A549 treated with CORT108297 at 1 μM for 4 hours (cell line): ENCODE data around the gene TMSB15B. TPM values are rescaled to one million over a fixed set of nuclear protein-coding genes. Genes with fewer than 3 reads are reported as not detected.

Experiments
- total RNA-seq: library from RNA; stranded (reverse); fragments of 200-300 nt; extraction: Qiagen RNA extraction; gene quantifications from 5 replicates; pipeline ENCODE4 v1.2.3, GENCODE V29; 2022

Gene TMSB15B
- total RNA-seq = 5.0 to 6.3 TPM (median 5.8 TPM) in 5 replicates

GRCh38 chrX:103962411-103963278 lies at the start of gene TMSB15B:
Gene TMSB15B, plus strand, starts transcription at chrX:103962627.

GRCh38 chrX:104013606-104014005 lies 51.2 kb downstream of the TMSB15B start, which contains the start of gene H2BW1:
Gene H2BW1, minus strand, starts transcription at chrX:104013708. Its CDS starts 132 bp downstream, at chrX:104013576.

Other genes with a start within 250 kb of the TMSB15B start
- not detected in 5 replicates for gene PLP1, start 185.8 kb upstream of the TMSB15B start, total RNA-seq
- 0.02 to 0.05 TPM (median 0.03 TPM) in 3 of 5 replicates, not detected in the others for gene RAB9B, start 130.4 kb upstream of the TMSB15B start, total RNA-seq
- not detected in 5 replicates for gene H2BW1, start 51.1 kb downstream of the TMSB15B start, total RNA-seq
- gene H2BW2, start 77.3 kb downstream of the TMSB15B start, total RNA-seq = not detected in 5 replicates
- 0.09 to 0.28 TPM (median 0.15 TPM) in 5 replicates for gene TMSB15C, start 113.6 kb downstream of the TMSB15B start, total RNA-seq
- gene ZCCHC18, start 149.9 kb downstream of the TMSB15B start, total RNA-seq = 0.07 to 0.35 TPM (median 0.10 TPM) in 5 replicates
- gene SLC25A53, start 194.4 kb downstream of the TMSB15B start, total RNA-seq = 3.5 to 4.4 TPM (median 3.9 TPM) in 5 replicates
- 13.5 to 20.0 TPM (median 16.9 TPM) in 5 replicates for gene FAM199X, start 203.8 kb downstream of the TMSB15B start, total RNA-seq